ENCODE measurements around the gene VAMP7.
"Not testable (repeated sequence)": the region's sequence is repeated elsewhere in the genome, so short reads cannot be mapped to it uniquely, and the experiment has no call there.

The VAMP7 gene

GRCh38 chrX:155923200-155923599 is 42.1 kb downstream of the VAMP7 start:
- no peak for TF ChIP-seq CTCF (conservative IDR thresholded peaks at IDR 0.05)
- H3K27ac ChIP-seq, result no peak overlapping the region

GRCh38 chrX:155930852-155931618 is 49.9 kb downstream of the VAMP7 start:
- H3K27ac ChIP-seq, result not testable (repeated sequence)

GRCh38 chrX:155938132-155938531 is 57.0 kb downstream of the VAMP7 start:
- no peak for TF ChIP-seq CTCF (conservative IDR thresholded peaks at IDR 0.05)
- H3K27ac ChIP-seq, result no peak overlapping the region

GRCh38 chrX:155949098-155949497 is 68.0 kb downstream of the VAMP7 start:
- TF ChIP-seq CTCF (conservative IDR thresholded peaks at IDR 0.05), result no peak
- H3K27ac ChIP-seq, result no peak overlapping the region

GRCh38 chrX:155951237-155951789 is 70.2 kb downstream of the VAMP7 start:
- no peak for TF ChIP-seq CTCF (conservative IDR thresholded peaks at IDR 0.05)

GRCh38 chrX:155953055-155953454 is 71.9 kb downstream of the VAMP7 start:
- TF ChIP-seq CTCF (conservative IDR thresholded peaks at IDR 0.05), result no peak
- H3K27ac ChIP-seq, result no peak overlapping the region

More at GRCh38 chrX:155951237-155951789, 70.2 kb downstream of the VAMP7 start:
- H3K27ac ChIP-seq, result no peak overlapping the region

- H3K27ac ChIP-seq, result no peak overlapping the region
- no peak for TF ChIP-seq CTCF (conservative IDR thresholded peaks at IDR 0.05)
These were observed 73.6 kb downstream of the VAMP7 start for GRCh38 chrX:155954793-155955192.

- H3K27ac ChIP-seq, result peak overlapping the region; percentile 79; the same call in 1 of the 2 replicates
- TF ChIP-seq CTCF (conservative IDR thresholded peaks at IDR 0.05), result no peak
These were observed 75.0 kb downstream of the VAMP7 start for GRCh38 chrX:155956099-155956498.

Data from VCaP (cell line).